Muscle of back (tissue), 11 donors: ENCODE measurements around the gene BAZ2B. TPM values are rescaled to one million over a fixed set of nuclear protein-coding genes. Genes with fewer than 3 reads are reported as not detected.
A peak's percentile ranks its signal among the peaks of the same experiment; 100 is the strongest.
"Not testable (repeated sequence)": the region's sequence is repeated elsewhere in the genome, so short reads cannot be mapped to it uniquely, and the experiment has no call there.

Source experiments
- DNase-seq, 3 donors: peaks; one replicate each; pipeline versions ENCODE4 v3.0.0 to v3.0.0-alpha.2; 2013
- polyA plus RNA-seq, 10 donors: library from polyadenylated mRNA; unstranded; fragments of 120-200 nt; gene quantifications; one replicate each; pipeline ENCODE4 v1.2.1, GENCODE V29; 2013; ENCODE audit not compliant: insufficient read length in 10 of 10

Gene BAZ2B
- polyA plus RNA-seq, 10 donors, result 22.1 to 45.2 (median 34.1) TPM

DNA sequence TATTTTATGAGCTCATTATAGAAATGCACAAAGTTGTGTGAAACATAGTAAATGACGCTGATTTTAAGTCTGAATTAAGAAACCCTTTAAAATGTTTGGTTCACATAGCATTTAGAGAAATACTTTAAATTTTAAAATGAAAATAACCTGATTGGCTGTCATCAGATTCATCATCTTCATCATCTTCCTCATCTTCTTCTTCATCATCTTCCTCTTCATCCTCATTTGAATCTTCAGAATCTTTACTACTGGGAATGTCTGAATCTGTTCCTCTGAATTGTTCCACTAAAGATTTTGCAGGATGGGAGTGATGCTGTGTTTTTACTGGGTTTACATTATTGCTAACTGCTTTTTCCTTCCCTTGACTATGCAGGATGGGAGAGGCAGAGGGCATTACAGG, 183.7 kb downstream of the BAZ2B start:
- DNase-seq, result no peak

DNA sequence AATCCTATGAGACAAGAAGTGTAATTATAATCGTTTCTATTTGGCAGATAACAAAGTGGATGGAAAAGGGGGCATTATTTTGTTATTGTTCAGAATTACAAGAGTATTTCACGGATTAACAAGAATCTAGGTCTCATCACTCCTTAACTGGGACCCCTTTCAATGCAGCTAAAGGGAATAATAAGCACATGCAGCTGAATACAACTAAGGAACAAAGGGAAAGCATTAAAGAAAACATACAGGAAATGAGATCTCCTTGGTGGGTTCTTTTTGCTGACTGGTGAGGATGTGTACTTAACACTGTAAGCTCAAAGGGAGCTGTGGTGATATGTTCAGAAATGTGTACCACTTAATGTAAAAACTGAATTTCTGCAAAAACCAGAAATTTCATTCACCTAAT, 189.3 kb downstream of the BAZ2B start:
- peak in 2 of 3 donors; percentile 5 to 23 for DNase-seq

DNA sequence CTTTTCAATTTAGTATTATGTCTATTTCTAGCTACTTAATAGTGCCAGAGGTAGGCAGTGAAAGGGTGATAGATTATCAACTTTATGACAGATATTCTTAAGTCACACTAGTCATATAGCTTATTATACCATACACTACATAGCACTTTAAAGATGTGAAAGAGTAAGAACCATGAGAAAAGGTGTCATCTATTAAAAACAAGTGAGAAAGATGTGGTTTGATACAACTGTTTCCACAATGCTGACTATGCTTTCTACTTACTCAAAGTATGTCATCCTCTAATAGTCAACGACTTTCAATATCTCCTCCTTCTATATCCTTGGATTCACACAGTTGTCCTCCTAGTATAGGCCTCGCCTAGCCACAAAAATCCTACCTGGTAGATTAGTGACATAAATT, 196.9 kb downstream of the BAZ2B start:
- no peak for DNase-seq

GRCh38 chr2:159411460-159411859, 204.9 kb downstream of the BAZ2B start:
- DNase-seq, result no peak

DNA sequence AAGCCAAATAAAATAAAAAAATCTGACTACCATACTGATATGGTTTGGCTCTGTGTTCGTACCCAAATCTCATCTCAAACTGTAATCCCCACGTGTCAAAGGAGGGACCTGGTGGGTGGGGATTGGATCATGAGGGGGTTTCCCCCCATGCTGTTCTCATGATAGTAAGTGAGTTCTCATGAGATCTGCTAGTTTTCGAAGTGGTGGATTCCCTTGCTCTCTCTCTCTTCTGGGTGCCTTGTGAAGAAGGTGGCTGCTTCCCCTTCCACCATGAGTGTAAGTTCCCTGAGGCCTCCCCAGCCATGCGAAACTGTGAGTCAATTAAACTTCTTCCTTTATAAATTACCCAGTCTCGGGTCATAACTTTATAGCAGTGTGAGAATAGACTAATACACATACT, 206.1 kb downstream of the BAZ2B start:
- no peak for DNase-seq

- no peak for DNase-seq
Measured at GRCh38 chr2:159409116-159409800, 207.1 kb downstream of the BAZ2B start.

DNA sequence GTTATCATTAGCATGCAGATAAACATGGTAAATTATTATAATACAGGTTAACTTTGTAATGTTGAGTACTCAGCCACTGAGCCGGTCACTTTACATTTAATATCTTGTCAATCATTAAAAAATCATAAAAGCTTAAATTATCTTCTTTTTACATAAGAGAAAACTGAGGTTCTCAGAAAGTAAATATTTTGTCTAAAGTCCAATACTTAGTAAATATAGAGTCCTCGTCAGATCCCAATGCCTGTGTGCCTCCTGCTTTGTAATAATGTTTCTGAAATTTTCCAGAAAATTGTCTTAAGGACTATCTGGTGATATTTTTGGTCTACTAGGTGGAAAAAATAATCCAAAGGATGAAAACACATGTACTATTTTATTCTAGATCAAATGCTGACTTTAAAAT, 213.6 kb downstream of the BAZ2B start:
- no peak for DNase-seq

DNA sequence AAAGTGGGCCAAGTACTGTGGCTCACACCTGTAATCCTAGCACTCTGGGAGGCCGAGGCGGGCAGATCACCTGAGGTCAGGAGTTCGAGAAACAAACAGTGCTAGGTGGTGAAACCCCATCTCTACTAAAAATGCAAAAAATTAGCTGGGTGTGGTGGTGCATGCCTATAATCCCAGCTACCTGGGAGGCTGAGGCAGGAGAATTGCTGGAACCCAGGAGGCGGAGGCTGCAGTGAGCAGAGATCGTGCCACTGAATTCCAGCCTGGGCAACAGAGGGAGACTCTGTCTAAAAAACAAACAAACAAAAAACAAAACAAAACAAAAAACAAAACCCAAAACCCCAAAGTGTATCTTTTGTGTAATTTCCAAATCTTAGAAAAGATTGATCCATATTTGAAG, 214.2 kb downstream of the BAZ2B start:
- DNase-seq, result not testable (repeated sequence)

- DNase-seq, result no peak
Measured at GRCh38 chr2:159399716-159400415, 216.5 kb downstream of the BAZ2B start.

- DNase-seq, result no peak
Measured at GRCh38 chr2:159396799-159397198, 219.5 kb downstream of the BAZ2B start.

- no peak for DNase-seq
Measured at GRCh38 chr2:159382447-159383028, 233.8 kb downstream of the BAZ2B start.

DNA sequence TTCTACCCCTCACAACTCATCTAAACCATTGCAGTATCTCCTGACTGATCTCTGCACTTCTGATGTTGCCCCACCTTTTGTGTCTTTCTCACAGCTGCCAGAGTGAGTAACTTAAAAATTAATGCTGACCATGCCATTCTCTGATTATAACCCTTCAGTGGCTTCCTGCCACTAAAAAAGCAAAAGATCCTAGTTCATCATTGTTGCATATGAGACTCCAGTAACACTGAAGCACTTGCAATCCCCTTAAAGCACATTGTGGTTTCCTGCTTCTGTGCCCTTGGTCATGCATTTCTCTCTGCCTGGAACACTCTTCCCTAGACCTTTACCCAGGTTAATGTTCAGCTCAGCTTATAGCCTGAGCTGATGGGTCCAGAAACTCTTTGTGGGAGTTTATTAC, 234.8 kb downstream of the BAZ2B start:
- no peak for DNase-seq

GRCh38 chr2:159380685-159381239, 235.6 kb downstream of the BAZ2B start:
- no peak for DNase-seq

DNA sequence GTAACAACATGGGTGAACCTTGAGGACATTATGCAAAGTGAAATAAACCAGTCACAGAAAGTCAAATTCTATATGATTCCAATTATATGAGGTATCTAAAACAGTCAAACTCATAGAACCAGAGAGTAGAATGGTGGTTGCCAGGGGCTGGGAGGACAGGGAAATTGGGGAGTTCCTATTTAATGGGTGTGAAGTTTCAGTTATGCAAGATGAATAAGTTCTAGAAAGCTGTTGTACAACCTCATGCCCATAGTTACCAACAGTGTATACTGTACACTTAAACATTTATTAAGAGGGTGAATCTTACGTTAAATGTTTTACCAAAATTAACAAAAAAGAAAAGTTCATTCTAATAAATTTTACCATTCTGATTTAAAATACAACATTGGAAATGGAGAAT, 237.2 kb downstream of the BAZ2B start:
- no peak for DNase-seq

- no peak for DNase-seq
Measured at GRCh38 chr2:159375241-159375640, 241.1 kb downstream of the BAZ2B start.

DNA sequence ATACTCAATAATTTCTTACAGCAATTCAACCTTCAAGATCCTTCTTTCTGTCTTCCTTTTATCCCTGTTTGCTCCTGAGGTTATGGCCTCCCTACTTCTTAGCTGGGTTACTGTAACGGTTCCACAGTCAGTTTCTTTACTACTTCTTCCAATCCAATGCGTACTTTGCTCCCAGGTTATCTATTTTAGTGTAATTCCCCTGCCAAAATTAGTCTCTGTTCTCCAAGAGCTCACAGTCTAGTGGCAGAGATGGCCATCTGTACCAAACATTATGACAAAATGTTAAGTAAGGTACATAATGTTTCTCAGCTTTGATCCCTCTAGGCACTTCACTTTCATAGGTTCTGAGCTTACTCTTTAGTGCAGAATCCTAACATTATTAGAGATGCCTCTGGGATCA, 244.8 kb downstream of the BAZ2B start:
- DNase-seq, result no peak

DNA sequence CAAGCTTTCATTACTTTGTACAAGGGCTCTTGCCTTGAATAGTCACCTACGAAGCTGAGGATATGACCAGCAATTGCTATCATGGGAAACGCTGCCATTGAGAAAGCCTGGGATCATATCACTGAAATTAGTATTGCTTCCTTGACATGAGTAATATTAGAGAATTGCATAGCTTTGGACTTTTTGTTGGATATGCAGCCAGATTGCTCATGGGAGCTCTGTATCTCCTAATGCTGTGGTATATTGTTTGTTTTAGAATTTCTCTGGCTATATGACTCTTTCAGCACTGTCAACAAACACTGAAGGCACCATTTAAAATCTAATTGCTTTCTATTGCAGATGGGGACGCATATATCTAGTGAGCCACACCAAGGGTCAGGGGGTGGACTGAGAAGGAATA, 249.8 kb downstream of the BAZ2B start:
- no peak for DNase-seq

DNA sequence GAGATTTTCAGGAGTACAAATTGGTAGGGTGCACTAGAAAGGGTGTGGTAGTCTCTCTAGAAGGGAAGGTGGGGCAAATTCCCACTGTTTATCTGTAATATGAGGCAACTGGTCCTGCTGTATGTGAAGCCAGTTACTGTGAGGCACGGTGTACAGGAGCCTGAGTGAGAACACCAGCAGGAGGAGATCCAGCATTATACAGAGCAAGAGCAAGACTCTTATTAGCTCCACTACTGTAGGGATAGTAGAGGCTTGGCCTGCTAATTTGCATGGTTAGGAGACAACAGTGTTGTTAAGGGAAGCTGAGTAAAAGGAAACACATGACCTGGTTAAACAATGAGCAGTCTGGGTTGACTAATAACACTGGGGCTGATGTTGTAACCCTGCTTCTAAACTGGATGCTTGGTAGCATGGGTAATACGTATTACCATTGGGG, 253.5 kb downstream of the BAZ2B start:
- no peak for DNase-seq

DNA sequence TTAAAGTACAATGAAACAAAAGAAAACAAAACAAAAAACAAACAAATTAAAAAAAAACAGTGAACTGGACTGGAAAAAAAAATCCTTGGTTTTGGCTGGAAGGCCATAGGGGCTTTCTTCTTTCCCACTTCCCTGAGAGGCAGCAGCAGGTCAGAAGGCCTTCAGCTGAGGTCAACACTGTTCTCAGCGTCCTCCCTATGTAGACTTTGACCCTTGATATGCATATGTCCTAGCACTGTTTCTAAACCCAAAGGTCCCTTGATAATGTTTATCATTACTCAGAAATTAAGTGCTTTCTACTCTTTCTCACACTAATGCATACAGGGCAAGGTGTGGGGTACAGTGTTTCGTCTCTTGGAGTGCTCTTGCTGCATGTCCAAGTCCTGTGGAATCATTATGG, 254.3 kb downstream of the BAZ2B start:
- DNase-seq, result no peak

DNA sequence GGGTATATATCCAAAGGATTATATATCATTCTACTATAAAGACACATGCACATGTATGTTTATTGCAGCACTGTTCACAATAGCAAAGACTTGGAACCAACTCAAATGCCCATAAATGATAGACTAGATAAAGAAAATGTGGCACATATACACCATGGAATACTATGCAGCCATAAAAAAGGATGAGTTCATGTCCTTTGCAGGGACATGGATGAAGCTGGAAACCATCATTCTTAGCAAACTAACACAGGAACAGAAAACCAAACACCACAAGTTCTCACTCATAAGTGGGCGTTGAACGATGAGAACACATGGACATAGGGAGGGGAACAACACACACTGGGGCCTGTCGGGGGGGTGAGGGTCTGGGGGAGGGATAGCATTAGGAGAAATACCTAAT, 254.7 kb downstream of the BAZ2B start:
- not testable (repeated sequence) for DNase-seq

- no peak for DNase-seq
Measured at GRCh38 chr2:159356053-159356554, 260.2 kb downstream of the BAZ2B start.

GRCh38 chr2:159351977-159352376, 264.4 kb downstream of the BAZ2B start:
- no peak for DNase-seq
